Activated CD4-positive, alpha-beta T cell treated with anti-CD3 and anti-CD28 coated beads for 36 hours (primary cell): ENCODE results near the gene SKI. TPM values are rescaled to one million over a fixed set of nuclear protein-coding genes. Genes with fewer than 3 reads are reported as not detected.

ENCODE experiments used
- ATAC-seq: fragments of 200-7000 bp; cut with Tn5 transposase; one replicate; pipeline ENCODE4 v1.10.0; 2021; ENCODE audit warnings: mild to moderate bottlenecking, moderate library complexity
- CTCF ChIA-PET: fragments of 350-600 bp; sonication (Branson Sonifier 250); formaldehyde crosslinking; loops from one replicate; lab custom pipeline; 2021; ENCODE audit warnings: antibody characterized with exemption; lab: Charles Lee
- POLR2A ChIA-PET: fragments of 350-600 bp; sonication (Branson Sonifier 250); formaldehyde crosslinking; loops from one replicate; lab custom pipeline; 2021; ENCODE audit warnings: antibody characterized with exemption, inconsistent platforms; lab: Charles Lee
- DNase-seq: peaks from one replicate; pipeline ENCODE4 v3.0.0-alpha.2; 2020
- H3K27ac Mint-ChIP-seq: one replicate; pipeline ENCODE4 v1.8.0; 2021; ENCODE audit warnings: mixed read lengths
- H3K27me3 Mint-ChIP-seq: one replicate; pipeline ENCODE4 v1.8.0; 2021; ENCODE audit warnings: mixed read lengths
- H3K36me3 Mint-ChIP-seq: one replicate; pipeline ENCODE4 v1.8.0; 2021; ENCODE audit warnings: low read depth, mixed read lengths
- H3K4me1 Mint-ChIP-seq: one replicate; pipeline ENCODE4 v1.8.0; 2021; ENCODE audit warnings: mixed read lengths
- H3K4me3 Mint-ChIP-seq: one replicate; pipeline ENCODE4 v1.8.0; 2021; ENCODE audit warnings: mild to moderate bottlenecking, moderate library complexity, mixed read lengths
- H3K9me3 Mint-ChIP-seq: one replicate; pipeline ENCODE4 v1.8.0; 2021; ENCODE audit warnings: low read depth, mixed read lengths
- intact Hi-C, 2 experiments: fragments of 100-400 bp; cut with DNase I in 1 of 2; cut with micrococcal nuclease in 1 of 2; formaldehyde crosslinking; loops; one replicate each; pipeline versions ENCODE4 v1.14.2 to v1.15.1; 2022 to 2024; cut with DNase I, micrococcal nuclease
- total RNA-seq, 2 experiments: library from RNA; stranded (reverse); gene quantifications; one replicate each; pipeline ENCODE4 v1.2.3, GENCODE V29; 2021

The SKI gene
- total RNA-seq, 2 experiments from 2014 or later = 28.7 to 34.0 TPM

GRCh38 chr1:2250721-2251281 lies 22.7 kb downstream of the SKI start:
- peaks cover 56% of the 10 kb centered on the region for H3K4me1 Mint-ChIP-seq
- H3K4me3 Mint-ChIP-seq = no peak overlapping the region
- H3K9me3 Mint-ChIP-seq = peaks cover 4% of the 10 kb centered on the region
- no peaks in the 10 kb centered on the region for H3K27me3 Mint-ChIP-seq
- peaks cover 21% of the 10 kb centered on the region for H3K36me3 Mint-ChIP-seq
- ChIA-PET POLR2A (no interaction called here), CTCF (no interaction called here)
- ATAC-seq = no peak
- intact Hi-C loops = loop anchor here in 1 of 2 experiments (10.0 kb wide), 1 partner anchor 334 kb away; the partner anchor contains the start of gene PRXL2B
- DNase-seq = no peak
- H3K27ac Mint-ChIP-seq = peak overlapping the region; percentile 73

- ChIA-PET POLR2A (no interaction called here), CTCF (no interaction called here)
- Mint-ChIP-seq H3K36me3 (peaks cover 17% of the 10 kb centered on the region), H3K4me3 (no peak overlapping the region), H3K27me3 (no peaks in the 10 kb centered on the region), H3K9me3 (peaks cover 4% of the 10 kb centered on the region), H3K4me1 (peaks cover 50% of the 10 kb centered on the region), H3K27ac (peak overlapping the region; percentile 82)
- intact Hi-C loops = loop anchor here in 1 of 2 experiments (10.0 kb wide), 1 partner anchor 333 kb away; the partner anchor contains the start of gene PRXL2B
- ATAC-seq (no peak), DNase-seq (no peak)
These were observed 23.2 kb downstream of the SKI start for GRCh38 chr1:2251363-2251762.

- Mint-ChIP-seq H3K9me3 (peaks cover 4% of the 10 kb centered on the region), H3K27me3 (no peaks in the 10 kb centered on the region), H3K36me3 (peaks cover 16% of the 10 kb centered on the region), H3K4me3 (no peak overlapping the region), H3K4me1 (peaks cover 46% of the 10 kb centered on the region), H3K27ac (peak overlapping the region; percentile 82)
- ChIA-PET CTCF (no interaction called here), POLR2A (no interaction called here)
- intact Hi-C loops = loop anchor here in 1 of 2 experiments (10.0 kb wide), 1 partner anchor 333 kb away; the partner anchor contains the start of gene PRXL2B
- no peak for ATAC-seq
- peak; percentile 32 for DNase-seq
These were observed 23.7 kb downstream of the SKI start for GRCh38 chr1:2251786-2252185.

GRCh38 chr1:2252423-2252822 lies 24.3 kb downstream of the SKI start:
- H3K27ac Mint-ChIP-seq = peak overlapping the region; percentile 82
- DNase-seq (no peak), ATAC-seq (no peak)
- intact Hi-C loops = loop anchor here in 1 of 2 experiments (10.0 kb wide), 1 partner anchor 332 kb away; the partner anchor contains the start of gene PRXL2B
- H3K27me3 Mint-ChIP-seq = no peaks in the 10 kb centered on the region
- peaks cover 42% of the 10 kb centered on the region for H3K4me1 Mint-ChIP-seq
- ChIA-PET POLR2A (interaction anchor here (0.7 kb wide), 1 partner anchor 65 kb away, joined by 3 read pairs; no protein-coding TSS in a partner anchor), CTCF (no interaction called here)
- peaks cover 7% of the 10 kb centered on the region for H3K9me3 Mint-ChIP-seq
- H3K4me3 Mint-ChIP-seq = no peak overlapping the region
- H3K36me3 Mint-ChIP-seq = peaks cover 16% of the 10 kb centered on the region

- Mint-ChIP-seq H3K4me1 (peaks cover 45% of the 10 kb centered on the region), H3K27ac (peak overlapping the region; percentile 47)
- CTCF ChIA-PET = no interaction called here
These were observed 25.1 kb downstream of the SKI start for GRCh38 chr1:2253036-2253796.

DNA sequence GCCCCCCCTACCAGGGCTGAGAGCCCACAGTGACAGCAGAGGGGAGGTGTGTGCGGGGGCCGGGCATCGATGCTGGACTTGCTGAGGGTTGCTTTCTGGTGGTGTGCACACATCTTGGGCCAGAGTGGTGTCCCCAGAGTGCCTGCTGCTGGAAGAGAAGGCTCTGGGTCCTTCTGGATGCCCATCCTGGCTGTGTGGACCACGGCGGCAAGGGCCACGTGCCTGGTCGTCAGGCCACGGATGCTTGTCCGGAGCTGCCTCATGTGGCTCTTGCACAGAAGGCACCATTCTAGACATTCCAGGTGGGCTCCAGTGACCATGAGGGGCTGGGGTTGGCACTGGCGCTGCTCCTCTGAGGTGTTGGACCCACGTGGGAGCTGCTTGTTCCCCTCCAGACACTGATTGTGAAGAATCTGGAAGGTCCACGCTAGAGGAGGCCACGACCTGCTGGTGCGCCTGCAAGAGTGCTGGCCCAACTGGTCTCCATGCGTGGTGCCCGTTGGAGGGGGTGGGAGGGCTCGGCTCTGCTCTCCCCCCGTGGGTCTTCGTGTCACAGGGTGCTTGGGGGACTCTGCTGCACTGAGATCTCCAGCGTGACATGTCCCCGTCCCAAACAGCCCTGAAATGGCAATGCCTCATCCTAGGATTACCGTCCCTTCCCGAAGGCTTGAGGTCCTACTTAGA lies 25.8 kb downstream of the SKI start:
- Mint-ChIP-seq H3K4me1 (peaks cover 47% of the 10 kb centered on the region), H3K36me3 (peaks cover 17% of the 10 kb centered on the region), H3K4me3 (no peak overlapping the region), H3K27ac (peak overlapping the region; percentile 47), H3K27me3 (no peaks in the 10 kb centered on the region), H3K9me3 (peaks cover 7% of the 10 kb centered on the region)
- POLR2A ChIA-PET = no interaction called here
- CTCF ChIA-PET = no interaction called here
- no peak for DNase-seq
- intact Hi-C loops = loop anchor here in 1 of 2 experiments (10.0 kb wide), 1 partner anchor 331 kb away; the partner anchor contains the start of gene PRXL2B
- ATAC-seq = no peak

More at GRCh38 chr1:2253036-2253796, 25.1 kb downstream of the SKI start:
- POLR2A ChIA-PET = interaction anchor here (0.7 kb wide), 1 partner anchor 64 kb away, joined by 3 read pairs; no protein-coding TSS in a partner anchor
- ATAC-seq (no peak), DNase-seq (no peak)
- no peaks in the 10 kb centered on the region for H3K27me3 Mint-ChIP-seq
- peaks cover 7% of the 10 kb centered on the region for H3K9me3 Mint-ChIP-seq
- intact Hi-C loops = loop anchor here in 1 of 2 experiments (10.0 kb wide), 1 partner anchor 332 kb away; the partner anchor contains the start of gene PRXL2B
- H3K36me3 Mint-ChIP-seq = peaks cover 17% of the 10 kb centered on the region
- H3K4me3 Mint-ChIP-seq = no peak overlapping the region

DNA sequence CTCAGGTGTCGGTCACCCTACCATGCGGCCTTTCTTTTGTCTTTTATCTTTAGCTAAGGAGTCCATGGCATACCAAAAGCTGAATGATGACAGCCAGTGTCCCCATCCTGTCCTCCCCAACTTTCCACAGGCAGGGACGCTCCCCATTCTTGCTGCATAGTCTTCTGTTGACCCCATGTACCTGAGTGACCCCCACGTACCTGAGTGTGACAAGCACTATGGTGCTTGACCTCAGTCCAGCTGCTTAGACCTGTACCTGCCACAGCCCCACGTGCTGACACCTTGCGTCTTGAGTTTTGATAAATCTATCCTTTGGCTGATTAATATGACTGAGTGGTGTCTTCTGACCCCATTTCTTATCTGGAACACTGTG lies 26.9 kb downstream of the SKI start:
- POLR2A ChIA-PET = interaction anchor here (0.7 to 1.6 kb wide), 4 partner anchors 27 to 60 kb away, joined by 3 to 8 read pairs (median 4); partner anchors contain the start of gene FAAP20
- DNase-seq (no peak), ATAC-seq (no peak)
- H3K36me3 Mint-ChIP-seq = peaks cover 17% of the 10 kb centered on the region
- intact Hi-C loops = loop anchor here (1.0 to 10.0 kb wide), 4 partner anchors 45 to 330 kb away; partner anchors contain the start of genes MORN1 (in 1 of the 2), PRXL2B (in 1 of the 2) and RER1 (in 1 of the 2)
- H3K27ac Mint-ChIP-seq = no peak overlapping the region
- CTCF ChIA-PET = interaction anchor here (1.0 to 1.6 kb wide), 2 partner anchors 11 to 34 kb away, joined by 3 to 9 read pairs; no protein-coding TSS in a partner anchor
- H3K4me1 Mint-ChIP-seq = peaks cover 50% of the 10 kb centered on the region
- peaks cover 7% of the 10 kb centered on the region for H3K9me3 Mint-ChIP-seq
- no peaks in the 10 kb centered on the region for H3K27me3 Mint-ChIP-seq
- H3K4me3 Mint-ChIP-seq = no peak overlapping the region

DNA sequence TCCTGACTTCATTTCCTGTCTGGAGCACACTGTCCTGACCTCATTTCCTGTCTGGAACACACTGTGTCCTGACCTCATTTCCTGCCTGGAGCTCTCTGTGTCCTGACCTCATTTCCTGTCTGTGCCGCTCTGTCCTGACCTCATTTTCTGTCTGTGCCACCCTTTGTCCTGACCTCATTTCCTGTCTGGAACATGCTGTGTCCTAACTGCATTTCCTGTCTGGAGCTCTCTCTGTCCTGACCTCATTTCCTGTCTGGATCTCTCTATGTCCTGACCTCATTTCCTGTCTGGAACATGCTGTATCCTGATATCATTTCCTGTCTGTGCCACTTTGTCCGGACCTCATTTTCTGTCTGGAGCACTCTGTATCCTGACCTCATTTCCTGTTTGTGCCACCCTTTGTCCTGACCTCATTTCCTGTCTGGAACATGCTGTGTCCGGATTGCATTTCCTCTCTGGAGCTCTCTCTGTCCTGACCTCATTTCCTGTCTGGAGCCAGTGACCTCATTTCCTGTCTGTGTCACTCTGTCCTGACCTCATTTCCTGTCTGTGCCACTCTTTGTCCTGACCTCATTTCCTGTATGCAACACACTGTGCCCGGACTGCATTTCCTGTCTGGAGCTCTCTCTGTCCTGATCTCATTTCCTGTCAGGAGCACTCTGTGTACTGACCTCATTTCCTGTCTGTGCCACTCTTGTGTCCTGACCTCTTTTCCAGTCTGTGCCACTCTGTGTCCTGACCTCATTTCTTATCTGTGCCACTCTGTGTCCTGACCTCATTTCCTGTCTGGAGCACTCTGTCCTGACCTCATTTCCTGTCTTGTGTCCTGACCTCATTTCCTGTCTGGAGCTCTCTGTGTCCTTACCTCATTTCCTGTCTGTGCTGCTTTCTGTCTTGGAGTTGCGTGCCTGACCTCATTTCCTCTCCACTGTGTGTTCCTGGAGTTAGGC lies 27.6 kb downstream of the SKI start:
- Mint-ChIP-seq H3K9me3 (peaks cover 7% of the 10 kb centered on the region), H3K4me1 (peaks cover 54% of the 10 kb centered on the region), H3K36me3 (peaks cover 20% of the 10 kb centered on the region), H3K27ac (no peak overlapping the region), H3K27me3 (no peaks in the 10 kb centered on the region), H3K4me3 (no peak overlapping the region)
- CTCF ChIA-PET = interaction anchor here (0.6 to 1.6 kb wide), 5 partner anchors 9 to 44 kb away, joined by 3 to 9 read pairs (median 3); no protein-coding TSS in a partner anchor
- DNase-seq (peak; percentile 87), ATAC-seq (peak; percentile 71)
- POLR2A ChIA-PET = interaction anchor here (0.5 to 1.6 kb wide), 7 partner anchors 28 to 1394 kb away, joined by 3 to 8 read pairs (median 3); partner anchors contain the start of gene FAAP20
- intact Hi-C loops = loop anchor here (1.0 to 10.0 kb wide), 7 partner anchors 28 to 329 kb away; partner anchors contain the start of genes FAAP20 (in 1 of the 2), MORN1 (in 1 of the 2), PRXL2B (in 1 of the 2) and RER1 (in 1 of the 2)

DNA sequence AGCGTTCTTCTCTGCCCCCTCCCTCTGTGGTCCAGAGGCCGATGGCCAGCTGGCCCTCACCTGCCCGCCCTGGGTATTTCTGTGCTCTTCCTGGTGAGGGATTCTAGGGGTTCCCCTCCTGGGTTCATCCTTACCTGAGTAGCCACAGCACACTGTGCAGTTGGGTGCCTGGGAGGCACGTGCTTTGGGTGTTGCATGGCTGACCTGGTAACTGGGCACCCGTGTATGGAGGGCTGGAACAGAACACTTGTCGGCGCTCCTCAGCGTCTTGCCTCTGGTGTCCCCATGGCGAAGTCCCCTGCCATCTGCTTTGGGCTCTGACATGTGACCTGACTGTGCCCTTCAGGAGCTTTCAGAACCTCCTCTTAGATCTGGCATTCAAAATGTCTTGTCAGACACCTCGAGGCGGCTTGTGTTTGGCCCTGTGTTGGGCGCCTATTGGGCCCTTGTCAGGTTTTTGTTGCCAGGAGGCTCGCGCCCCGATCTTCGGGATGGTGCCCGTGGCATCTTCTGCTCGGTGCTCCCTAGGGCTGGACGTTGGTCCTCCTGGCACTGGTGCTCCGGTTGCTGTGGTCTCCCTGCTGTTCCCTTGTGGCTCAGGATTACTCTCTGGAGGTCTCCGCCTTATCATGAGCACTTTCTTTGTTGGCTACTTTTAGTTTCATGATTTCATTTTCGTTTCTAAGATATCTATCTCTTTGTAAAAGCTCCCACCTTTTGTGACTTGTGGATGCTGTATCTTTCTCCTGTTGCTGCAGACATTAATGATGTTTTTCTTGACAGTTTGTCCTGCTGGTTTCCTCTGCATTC lies 28.5 kb downstream of the SKI start:
- DNase-seq (peak; percentile 29), ATAC-seq (no peak)
- Mint-ChIP-seq H3K4me3 (no peak overlapping the region), H3K27me3 (no peaks in the 10 kb centered on the region), H3K4me1 (peaks cover 54% of the 10 kb centered on the region), H3K9me3 (peaks cover 7% of the 10 kb centered on the region), H3K36me3 (peaks cover 20% of the 10 kb centered on the region), H3K27ac (no peak overlapping the region)
- ChIA-PET POLR2A (interaction anchor here (0.5 to 1.6 kb wide), 5 partner anchors 28 to 1393 kb away, joined by 3 to 8 read pairs (median 3); no protein-coding TSS in a partner anchor), CTCF (interaction anchor here (0.9 to 1.6 kb wide), 3 partner anchors 9 to 43 kb away, joined by 3 to 9 read pairs (median 3); no protein-coding TSS in a partner anchor)
- intact Hi-C loops = loop anchor here in 1 of 2 experiments (1.0 to 10.0 kb wide), 5 partner anchors 29 to 328 kb away; partner anchors contain the start of genes FAAP20 and PRXL2B
